HG02588 (cell line): ENCODE measurements around the gene ALX3.
"Not testable (repeated sequence)": the region's sequence is repeated elsewhere in the genome, so short reads cannot be mapped to it uniquely, and the experiment has no call there.

Source experiments
- ATAC-seq: cut with Tn5 transposase; IDR thresholded peaks from one replicate; pipeline ENCODE4 v1.9.1; 2021; ENCODE audit warnings: mild to moderate bottlenecking, moderate library complexity; ENCODE audit not compliant: unreplicated experiment

Gene ALX3

GRCh38 chr1:110048923-110049601 is 21.4 kb downstream of the ALX3 start:
- no peak for ATAC-seq

- ATAC-seq: no peak
Observed at GRCh38 chr1:110048240-110048639, 22.2 kb downstream of the ALX3 start.

GRCh38 chr1:110047463-110047862 is 23.0 kb downstream of the ALX3 start:
- ATAC-seq: no peak

- no peak for ATAC-seq
Observed at GRCh38 chr1:110043016-110043415, 27.5 kb downstream of the ALX3 start.

- no peak for ATAC-seq
Observed at GRCh38 chr1:110040548-110040947, 29.9 kb downstream of the ALX3 start.

GRCh38 chr1:110039641-110040040 is 30.8 kb downstream of the ALX3 start:
- ATAC-seq: no peak

- no peak for ATAC-seq
Observed at GRCh38 chr1:110038271-110038670, 32.2 kb downstream of the ALX3 start.

GRCh38 chr1:110035236-110035752 is 35.2 kb downstream of the ALX3 start:
- no peak for ATAC-seq

GRCh38 chr1:110034451-110035235 is 35.8 kb downstream of the ALX3 start, which contains the start of gene STRIP1:
Gene STRIP1, plus strand, starts transcription at chr1:110034624. Its CDS starts 14 bp downstream, at chr1:110034638.
- ATAC-seq: peak; percentile 81

GRCh38 chr1:110034040-110034450 is 36.4 kb downstream of the ALX3 start:
- no peak for ATAC-seq

- ATAC-seq: no peak
Observed at GRCh38 chr1:110033421-110033820, 37.1 kb downstream of the ALX3 start.

GRCh38 chr1:110032327-110032726 is 38.1 kb downstream of the ALX3 start:
- ATAC-seq: no peak

- ATAC-seq: not testable (repeated sequence)
Observed at GRCh38 chr1:110030687-110031086, 39.8 kb downstream of the ALX3 start.

GRCh38 chr1:110024613-110025012 is 45.9 kb downstream of the ALX3 start:
- ATAC-seq: no peak

GRCh38 chr1:110021285-110021684 is 49.2 kb downstream of the ALX3 start:
- ATAC-seq: no peak

- ATAC-seq: no peak
Observed at GRCh38 chr1:110019770-110020169, 50.7 kb downstream of the ALX3 start.

GRCh38 chr1:110018396-110018795 is 52.1 kb downstream of the ALX3 start:
- ATAC-seq: no peak

GRCh38 chr1:110017792-110018191 is 52.7 kb downstream of the ALX3 start:
- no peak for ATAC-seq

- ATAC-seq: peak; percentile 49
Observed at GRCh38 chr1:110012100-110012780, 58.2 kb downstream of the ALX3 start.

- ATAC-seq: peak; percentile 97
Observed at GRCh38 chr1:110011527-110012041, 58.9 kb downstream of the ALX3 start.
